ENCODE results near the gene LRBA.
"Not testable (repeated sequence)": the region's sequence is repeated elsewhere in the genome, so short reads cannot be mapped to it uniquely, and the experiment has no call there.

Gene LRBA

DNA sequence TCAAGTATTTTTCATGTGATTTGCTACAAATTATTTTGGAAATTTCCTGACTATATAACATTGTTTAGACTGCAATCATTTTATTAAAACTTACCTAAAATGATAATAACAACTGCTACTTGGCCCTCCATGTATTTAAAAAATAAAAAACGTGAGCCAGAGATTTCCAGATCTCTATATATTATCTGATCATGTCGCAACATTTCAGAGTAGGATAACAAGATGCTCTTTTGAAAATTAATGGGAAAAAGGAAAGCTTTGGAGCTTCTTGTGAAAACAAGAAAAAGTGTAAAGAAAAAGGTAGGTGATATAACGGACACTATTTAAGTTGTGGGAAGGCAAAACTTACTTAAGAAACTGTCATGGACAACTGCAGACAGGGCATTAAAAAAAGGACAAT is 448.0 kb downstream of the LRBA start:
- H3K9me3 Mint-ChIP-seq = peaks cover 3% of the 10 kb centered on the region
- H3K27ac Mint-ChIP-seq = no peak overlapping the region
- peaks cover 27% of the 10 kb centered on the region for H3K36me3 Mint-ChIP-seq
- ATAC-seq (ENCODE audit: low read depth) (no peak), DNase-seq (ENCODE audit: low spot score in 2 of 2) (no peak)
- H3K4me1 Mint-ChIP-seq = peaks cover 3% of the 10 kb centered on the region
- H3K4me3 Mint-ChIP-seq = no peak overlapping the region
- no peaks in the 10 kb centered on the region for H3K27me3 Mint-ChIP-seq

DNA sequence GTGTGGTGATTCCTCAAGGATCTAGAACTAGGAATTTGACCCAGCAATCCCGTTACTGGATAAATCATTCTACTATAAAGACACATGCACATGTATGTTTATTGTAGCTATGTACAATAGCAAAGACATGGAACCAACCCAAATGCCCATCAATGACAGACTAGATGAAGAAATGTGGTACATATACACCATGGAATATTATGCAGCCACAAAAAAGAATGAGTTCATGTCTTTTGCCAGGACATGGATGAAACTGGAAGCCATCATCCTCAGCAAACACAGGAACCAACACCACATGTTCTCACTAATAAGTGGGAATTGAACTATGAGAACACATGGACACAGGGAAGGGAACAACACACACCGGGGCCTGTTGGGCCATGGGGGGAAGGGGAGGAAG is 450.1 kb downstream of the LRBA start:
- not testable (repeated sequence) for H3K4me3 Mint-ChIP-seq; H3K4me1 Mint-ChIP-seq; ATAC-seq (ENCODE audit: low read depth); DNase-seq (ENCODE audit: low spot score in 2 of 2); H3K9me3 Mint-ChIP-seq; H3K27ac Mint-ChIP-seq; H3K27me3 Mint-ChIP-seq
- peaks cover 27% of the 10 kb centered on the region for H3K36me3 Mint-ChIP-seq

DNA sequence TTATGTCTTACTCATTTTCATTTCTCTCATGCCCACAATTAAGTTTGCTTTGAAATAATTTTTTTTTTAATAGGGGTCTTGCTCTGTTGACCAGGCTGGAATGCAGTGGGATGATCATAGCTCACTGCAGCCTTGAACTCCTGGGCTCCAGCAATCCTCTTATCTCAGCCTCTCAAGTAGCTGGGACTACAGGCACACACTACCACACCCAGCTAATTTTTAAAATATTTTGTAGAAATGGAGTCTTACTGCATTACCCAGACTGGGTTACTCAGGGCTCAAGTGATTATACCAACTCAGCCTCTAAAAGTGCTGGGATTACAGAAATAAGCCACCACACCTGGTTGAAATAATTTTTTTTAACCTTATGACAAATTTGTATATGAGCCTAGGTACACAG is 452.3 kb downstream of the LRBA start:
- no peaks in the 10 kb centered on the region for H3K27me3 Mint-ChIP-seq
- DNase-seq (ENCODE audit: low spot score in 2 of 2) (no peak), ATAC-seq (ENCODE audit: low read depth) (no peak)
- H3K36me3 Mint-ChIP-seq = peaks cover 24% of the 10 kb centered on the region
- H3K9me3 Mint-ChIP-seq = peaks cover 3% of the 10 kb centered on the region
- H3K27ac Mint-ChIP-seq = no peak overlapping the region
- no peak overlapping the region for H3K4me3 Mint-ChIP-seq
- H3K4me1 Mint-ChIP-seq = peaks cover 5% of the 10 kb centered on the region

DNA sequence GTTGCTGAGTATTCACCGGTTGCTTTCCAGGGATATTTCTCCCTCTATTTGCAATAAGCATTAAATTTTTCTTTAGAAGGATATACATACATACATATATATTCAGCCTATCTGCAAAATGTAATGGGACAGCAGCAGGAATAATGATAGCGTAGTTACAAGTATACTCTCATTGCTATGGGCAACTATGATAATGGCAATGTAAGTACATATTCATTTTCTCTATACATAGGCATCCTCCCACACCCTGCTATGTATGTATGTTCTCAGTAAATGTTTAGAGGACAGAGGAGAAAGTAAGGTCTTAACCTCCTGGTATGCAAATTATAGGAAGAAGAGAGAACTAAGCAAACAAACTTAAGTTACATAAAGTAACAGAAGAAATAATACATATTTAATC is 452.8 kb downstream of the LRBA start:
- ATAC-seq (ENCODE audit: low read depth) (no peak), DNase-seq (ENCODE audit: low spot score in 2 of 2) (no peak)
- H3K4me1 Mint-ChIP-seq = peaks cover 5% of the 10 kb centered on the region
- H3K4me3 Mint-ChIP-seq = no peak overlapping the region
- no peaks in the 10 kb centered on the region for H3K27me3 Mint-ChIP-seq
- peaks cover 22% of the 10 kb centered on the region for H3K36me3 Mint-ChIP-seq
- H3K9me3 Mint-ChIP-seq = peaks cover 3% of the 10 kb centered on the region
- no peak overlapping the region for H3K27ac Mint-ChIP-seq

DNA sequence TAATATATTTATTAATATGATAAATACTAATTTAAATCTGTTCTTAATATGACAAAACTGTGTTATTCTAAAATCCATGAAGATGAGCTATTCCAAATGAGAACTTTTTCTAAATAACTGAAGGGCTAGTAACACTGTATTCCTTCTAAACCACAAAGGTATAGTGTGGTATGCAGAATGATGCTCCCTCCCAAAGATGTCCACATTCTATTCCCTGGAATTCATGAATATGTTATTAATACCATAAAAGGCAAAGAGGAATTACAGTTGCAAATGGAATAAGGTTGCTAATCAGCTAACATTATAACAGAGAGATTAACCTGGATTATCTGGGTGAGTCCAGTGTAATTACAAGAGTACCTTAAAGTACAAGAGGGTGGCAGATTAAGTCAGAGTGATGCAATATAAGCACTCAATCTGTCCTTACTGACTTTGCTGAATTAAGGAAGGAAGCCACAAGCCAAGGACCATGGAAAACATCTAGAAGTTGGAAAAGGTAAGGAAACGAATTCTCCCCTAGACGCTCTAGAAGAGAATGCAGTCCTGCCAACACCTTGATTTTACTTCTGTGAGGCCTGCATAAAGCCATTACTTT is 453.8 kb downstream of the LRBA start:
- Mint-ChIP-seq H3K4me1 (peaks cover 5% of the 10 kb centered on the region), H3K36me3 (peaks cover 21% of the 10 kb centered on the region), H3K27ac (no peak overlapping the region), H3K9me3 (peaks cover 3% of the 10 kb centered on the region), H3K4me3 (no peak overlapping the region), H3K27me3 (no peaks in the 10 kb centered on the region)
- DNase-seq (ENCODE audit: low spot score in 2 of 2) (no peak), ATAC-seq (ENCODE audit: low read depth) (no peak)

DNA sequence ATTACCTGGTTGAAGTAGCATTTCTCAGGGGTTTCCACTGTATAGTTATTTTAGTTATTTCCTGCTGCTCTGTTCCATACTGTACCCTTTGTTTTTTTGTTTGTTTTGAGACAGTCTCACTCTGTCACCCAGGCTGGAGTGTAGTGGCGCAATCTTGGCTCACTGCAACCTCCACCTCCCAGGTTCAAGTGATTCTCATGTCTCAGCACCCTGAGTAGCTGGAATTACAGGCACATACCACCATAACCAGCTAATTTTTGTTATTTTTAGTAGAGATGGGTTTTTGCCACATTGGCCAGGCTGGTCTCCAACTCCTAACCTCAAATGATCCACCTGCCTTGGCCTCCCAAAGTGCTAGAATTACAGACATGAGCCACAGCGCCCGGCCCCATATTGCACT is 457.3 kb downstream of the LRBA start:
- not testable (repeated sequence) for H3K4me1 Mint-ChIP-seq; DNase-seq (ENCODE audit: low spot score in 2 of 2); H3K9me3 Mint-ChIP-seq; H3K27me3 Mint-ChIP-seq; H3K27ac Mint-ChIP-seq; H3K4me3 Mint-ChIP-seq; ATAC-seq (ENCODE audit: low read depth)
- H3K36me3 Mint-ChIP-seq = peaks cover 20% of the 10 kb centered on the region

DNA sequence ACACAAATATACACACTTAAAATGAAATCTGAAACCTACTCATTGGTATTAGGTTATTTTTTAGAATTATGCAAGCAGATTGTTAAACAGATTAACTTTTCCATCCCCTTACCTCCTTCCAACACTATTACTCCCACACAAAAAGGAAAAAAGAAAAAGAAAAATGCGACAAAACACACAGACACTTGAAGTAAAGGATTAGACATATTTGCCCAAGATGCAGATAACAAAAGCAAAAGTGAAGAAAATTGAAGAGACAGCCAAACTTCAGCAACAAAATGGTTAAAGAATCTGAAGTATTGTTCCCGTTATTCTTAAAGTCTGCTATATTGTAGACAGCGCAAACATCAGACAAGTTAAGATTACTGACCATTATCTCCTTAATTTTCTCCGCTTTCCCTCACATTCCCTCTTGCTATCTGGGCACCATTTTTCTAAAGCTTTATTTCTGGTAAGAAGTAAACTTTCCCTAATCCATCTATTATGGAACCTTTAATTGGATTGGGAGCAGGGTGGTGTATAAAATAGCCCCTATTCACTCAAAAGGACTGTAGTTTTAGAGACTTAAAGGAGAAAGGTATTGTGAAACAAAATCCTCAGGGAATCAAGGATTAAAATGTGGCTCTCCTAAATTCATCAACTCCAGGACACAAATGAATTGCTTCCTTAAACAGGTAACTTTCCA is 467.8 kb downstream of the LRBA start:
- H3K36me3 Mint-ChIP-seq = peaks cover 6% of the 10 kb centered on the region

DNA sequence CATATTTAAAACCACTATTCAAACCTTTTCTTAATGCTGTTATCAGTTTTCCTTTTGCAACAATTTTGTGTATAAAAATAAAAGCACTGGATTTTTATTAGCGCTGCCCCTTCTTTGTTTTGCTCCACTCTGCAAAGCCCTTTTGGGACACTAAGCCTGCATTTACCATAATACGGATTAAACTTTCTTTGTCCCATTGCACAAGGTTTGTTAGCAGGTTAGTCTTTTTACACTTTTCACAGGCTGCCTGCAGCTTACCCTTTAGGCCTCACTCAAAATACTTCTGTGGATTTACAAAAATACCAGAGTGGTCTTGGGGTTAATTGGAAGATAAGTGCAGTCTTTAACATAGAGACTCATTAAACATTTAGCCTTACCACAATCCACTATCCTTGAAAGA is 468.8 kb downstream of the LRBA start:
- no peaks in the 10 kb centered on the region for H3K27me3 Mint-ChIP-seq
- no peaks in the 10 kb centered on the region for H3K9me3 Mint-ChIP-seq
- H3K4me1 Mint-ChIP-seq = no peaks in the 10 kb centered on the region
- no peak overlapping the region for H3K4me3 Mint-ChIP-seq
- H3K36me3 Mint-ChIP-seq = peaks cover 4% of the 10 kb centered on the region
- H3K27ac Mint-ChIP-seq = no peak overlapping the region
- DNase-seq (ENCODE audit: low spot score in 2 of 2) (no peak), ATAC-seq (ENCODE audit: low read depth) (no peak)

More for the DNA sequence above, 467.8 kb downstream of the LRBA start:
- Mint-ChIP-seq H3K27ac (no peak overlapping the region), H3K4me1 (no peaks in the 10 kb centered on the region), H3K4me3 (no peak overlapping the region), H3K27me3 (no peaks in the 10 kb centered on the region), H3K9me3 (no peaks in the 10 kb centered on the region)
- no peak for DNase-seq (ENCODE audit: low spot score in 2 of 2)
- ATAC-seq (ENCODE audit: low read depth) = no peak

DNA sequence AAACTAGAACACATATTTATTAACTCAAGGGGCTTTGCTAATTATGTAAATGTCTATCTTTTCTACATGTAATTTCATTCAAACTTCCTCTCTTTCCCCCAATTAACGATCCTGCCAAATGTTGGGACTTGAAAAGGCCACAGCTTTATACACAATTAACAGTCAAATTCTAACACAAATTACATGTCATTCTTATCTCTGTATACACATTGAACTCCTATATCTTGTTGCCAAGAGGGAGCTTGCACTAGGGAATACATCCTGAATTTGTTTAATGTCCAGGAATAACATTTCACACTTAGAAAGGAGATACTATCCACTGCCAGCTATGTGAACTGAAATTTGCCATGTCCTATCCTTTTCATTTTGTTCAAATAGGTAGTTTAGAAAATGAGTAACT is 472.0 kb downstream of the LRBA start:
- no peaks in the 10 kb centered on the region for H3K27me3 Mint-ChIP-seq
- ATAC-seq (ENCODE audit: low read depth) (no peak), DNase-seq (ENCODE audit: low spot score in 2 of 2) (no peak)
- no peak overlapping the region for H3K27ac Mint-ChIP-seq
- H3K4me3 Mint-ChIP-seq = no peak overlapping the region
- H3K36me3 Mint-ChIP-seq = peaks cover 8% of the 10 kb centered on the region
- H3K4me1 Mint-ChIP-seq = peaks cover 3% of the 10 kb centered on the region
- peaks cover 2% of the 10 kb centered on the region for H3K9me3 Mint-ChIP-seq

DNA sequence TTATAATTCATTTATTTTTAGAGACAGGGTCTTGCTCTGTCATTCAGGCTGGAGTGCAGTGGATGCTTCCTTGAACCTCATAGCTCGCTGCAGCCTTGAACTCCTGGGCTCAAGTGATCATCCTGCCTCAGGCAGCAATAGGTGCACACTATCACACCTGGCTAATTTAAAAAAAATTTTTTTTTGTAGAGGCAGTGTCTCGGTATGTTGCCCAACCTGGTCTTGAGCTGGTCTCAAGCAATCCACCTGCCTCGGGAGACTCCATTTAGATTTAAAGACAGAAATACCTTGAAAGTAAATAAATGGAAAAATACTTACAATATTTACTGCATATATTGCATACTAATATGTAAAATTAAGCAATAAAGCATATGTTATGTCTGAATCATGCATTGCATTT is 473.4 kb downstream of the LRBA start:
- H3K27ac Mint-ChIP-seq = no peak overlapping the region
- no peak for ATAC-seq (ENCODE audit: low read depth)
- no peak for DNase-seq (ENCODE audit: low spot score in 2 of 2)
- H3K9me3 Mint-ChIP-seq = peaks cover 2% of the 10 kb centered on the region
- peaks cover 3% of the 10 kb centered on the region for H3K4me1 Mint-ChIP-seq
- no peak overlapping the region for H3K4me3 Mint-ChIP-seq
- no peaks in the 10 kb centered on the region for H3K27me3 Mint-ChIP-seq
- peaks cover 6% of the 10 kb centered on the region for H3K36me3 Mint-ChIP-seq

DNA sequence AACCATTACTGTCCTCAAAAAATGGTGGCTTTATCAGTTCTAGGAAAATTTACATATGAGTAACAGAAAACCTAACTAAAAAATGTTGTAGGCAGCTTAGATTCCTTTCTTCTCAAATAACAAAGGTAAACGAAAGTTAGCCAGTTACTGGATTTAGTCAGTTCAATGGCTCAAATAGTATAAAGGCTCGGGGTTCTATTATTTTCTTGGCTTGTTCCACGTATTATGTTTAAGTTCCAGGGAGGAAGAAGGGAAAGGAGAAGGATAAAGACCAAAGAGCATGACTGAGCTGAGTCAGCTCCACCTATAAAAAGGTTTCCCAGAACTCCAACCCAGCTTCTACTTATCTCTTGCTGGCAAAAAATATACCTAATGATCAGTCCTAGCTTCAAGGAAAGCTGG is 474.1 kb downstream of the LRBA start:
- no peaks in the 10 kb centered on the region for H3K27me3 Mint-ChIP-seq
- peaks cover 6% of the 10 kb centered on the region for H3K36me3 Mint-ChIP-seq
- no peak overlapping the region for H3K4me3 Mint-ChIP-seq
- no peak overlapping the region for H3K27ac Mint-ChIP-seq
- H3K9me3 Mint-ChIP-seq = peaks cover 2% of the 10 kb centered on the region
- ATAC-seq (ENCODE audit: low read depth) = no peak
- no peak for DNase-seq (ENCODE audit: low spot score in 2 of 2)
- peaks cover 3% of the 10 kb centered on the region for H3K4me1 Mint-ChIP-seq

DNA sequence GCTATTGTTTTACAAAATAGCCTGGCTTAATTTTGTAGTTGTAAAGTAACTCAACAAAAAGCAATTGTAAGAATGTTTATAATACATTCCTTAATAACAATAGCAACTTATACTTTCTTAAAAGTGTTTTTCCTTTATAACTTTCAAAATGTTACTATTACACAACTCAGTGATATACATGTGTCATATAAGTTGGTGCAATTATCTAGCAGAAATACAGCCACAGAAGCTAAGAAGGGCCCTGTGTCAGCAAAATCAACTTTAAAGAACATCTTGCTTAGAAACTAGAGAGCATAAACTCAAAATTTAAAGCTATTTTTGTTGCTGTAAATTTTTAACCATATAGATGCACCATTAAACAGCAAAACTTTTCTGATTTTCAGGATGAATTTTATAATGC is 474.5 kb downstream of the LRBA start:
- peaks cover 3% of the 10 kb centered on the region for H3K4me1 Mint-ChIP-seq
- H3K27ac Mint-ChIP-seq = no peak overlapping the region
- no peak overlapping the region for H3K4me3 Mint-ChIP-seq
- H3K36me3 Mint-ChIP-seq = peaks cover 6% of the 10 kb centered on the region
- no peak for ATAC-seq (ENCODE audit: low read depth)
- no peaks in the 10 kb centered on the region for H3K27me3 Mint-ChIP-seq
- DNase-seq (ENCODE audit: low spot score in 2 of 2) = no peak
- H3K9me3 Mint-ChIP-seq = peaks cover 2% of the 10 kb centered on the region

DNA sequence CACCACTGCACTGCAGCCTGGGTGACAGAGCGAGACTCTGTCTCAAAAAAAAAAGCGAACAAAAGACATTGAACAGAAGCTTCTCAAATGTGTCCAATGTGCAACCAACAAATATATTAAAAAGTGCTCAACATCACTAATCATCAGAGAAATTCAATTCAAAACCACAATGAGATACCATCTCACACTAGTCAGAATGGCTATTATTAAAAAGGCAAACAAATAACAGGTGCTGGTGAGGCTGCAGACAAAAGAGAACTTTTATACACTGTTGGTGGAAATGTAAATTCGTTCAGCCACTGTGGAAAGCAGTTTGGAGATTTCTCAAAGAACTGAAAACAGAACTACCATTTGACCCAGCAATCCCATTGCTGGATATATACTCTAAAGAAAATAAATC is 477.2 kb downstream of the LRBA start:
- H3K27ac Mint-ChIP-seq; ATAC-seq (ENCODE audit: low read depth); H3K36me3 Mint-ChIP-seq; DNase-seq (ENCODE audit: low spot score in 2 of 2); H3K27me3 Mint-ChIP-seq; H3K9me3 Mint-ChIP-seq; H3K4me1 Mint-ChIP-seq; H3K4me3 Mint-ChIP-seq: not testable (repeated sequence)

DNA sequence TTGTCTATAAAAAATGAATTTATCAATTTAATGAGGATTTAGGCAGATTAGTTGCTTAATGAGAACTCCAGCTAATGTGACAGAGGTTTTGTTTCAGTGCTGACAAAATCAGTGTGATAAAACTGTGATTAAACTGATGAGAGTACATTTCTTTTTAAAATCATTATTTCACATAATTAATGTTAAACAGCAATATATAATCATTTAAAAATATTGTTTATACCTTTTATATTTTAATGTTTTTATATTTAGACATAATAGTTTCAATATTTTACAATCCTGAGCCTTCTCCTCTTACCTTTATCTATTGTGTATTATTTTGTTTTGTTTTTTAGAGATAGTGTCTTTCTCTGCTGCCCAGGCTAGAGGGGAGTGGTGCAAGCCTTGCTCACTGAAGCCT is 480.3 kb downstream of the LRBA start:
- peaks cover 13% of the 10 kb centered on the region for H3K36me3 Mint-ChIP-seq
- H3K4me1 Mint-ChIP-seq = peaks cover 3% of the 10 kb centered on the region
- no peaks in the 10 kb centered on the region for H3K27me3 Mint-ChIP-seq
- DNase-seq (ENCODE audit: low spot score in 2 of 2) = no peak
- no peak for ATAC-seq (ENCODE audit: low read depth)
- peaks cover 2% of the 10 kb centered on the region for H3K9me3 Mint-ChIP-seq
- no peak overlapping the region for H3K4me3 Mint-ChIP-seq
- no peak overlapping the region for H3K27ac Mint-ChIP-seq

DNA sequence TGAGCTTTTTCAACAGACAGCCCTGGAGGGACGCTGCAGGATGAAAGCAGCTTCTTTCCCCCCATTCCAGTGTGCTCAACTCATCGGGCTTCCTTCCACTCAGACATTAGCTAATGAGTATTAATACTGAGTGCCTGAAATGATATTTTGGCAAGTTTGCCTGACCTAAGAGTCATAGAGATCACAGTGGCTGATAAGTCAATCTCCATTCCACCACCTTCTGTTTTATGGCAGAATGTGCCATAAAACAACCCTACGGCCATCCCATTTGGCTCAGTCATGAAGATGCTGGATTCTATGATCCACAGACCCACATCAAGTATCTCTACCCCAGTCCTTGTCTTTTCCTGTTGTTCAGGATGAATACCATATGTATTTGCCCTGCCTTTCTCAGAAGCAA is 481.4 kb downstream of the LRBA start:
- H3K4me3 Mint-ChIP-seq = no peak overlapping the region
- no peak for DNase-seq (ENCODE audit: low spot score in 2 of 2)
- H3K27me3 Mint-ChIP-seq = no peaks in the 10 kb centered on the region
- no peak overlapping the region for H3K27ac Mint-ChIP-seq
- no peak for ATAC-seq (ENCODE audit: low read depth)
- peaks cover 14% of the 10 kb centered on the region for H3K36me3 Mint-ChIP-seq
- H3K9me3 Mint-ChIP-seq = peaks cover 2% of the 10 kb centered on the region
- peaks cover 3% of the 10 kb centered on the region for H3K4me1 Mint-ChIP-seq
